DOHH2 (cell line): Measurements from ENCODE around the gene AGRN.

Source experiments
- CTCF ChIP-seq: fragments of 200-600 bp; sonication (generic); IDR thresholded peaks from one replicate; pipeline ENCODE4 v1.5.1; 2014; ENCODE audit warnings: antibody characterized with exemption, mild to moderate bottlenecking, low read depth, low read length; ENCODE audit not compliant: poor library complexity, severe bottlenecking
- EZH2phosphoT487 ChIP-seq: fragments of 200-600 bp; sonication (generic); IDR thresholded peaks from 2 replicates; pipeline ENCODE4 v1.6.1; 2017; ENCODE audit warnings: borderline replicate concordance, mild to moderate bottlenecking, antibody characterized with exemption, low read length, moderate library complexity, mixed read lengths

- no peak for TF ChIP-seq CTCF
- TF ChIP-seq EZH2phosphoT487: no peak
Measured at GRCh38 chr1:1022302-1023009, 2.5 kb downstream of the AGRN start.
